HG03159 (cell line): ENCODE results near the gene MINDY3.

ENCODE experiments used
- ATAC-seq: cut with Tn5 transposase; IDR thresholded peaks from one replicate; pipeline ENCODE4 v1.9.1; 2021; ENCODE audit warnings: mild to moderate bottlenecking, moderate library complexity; ENCODE audit not compliant: unreplicated experiment

MINDY3 gene

DNA sequence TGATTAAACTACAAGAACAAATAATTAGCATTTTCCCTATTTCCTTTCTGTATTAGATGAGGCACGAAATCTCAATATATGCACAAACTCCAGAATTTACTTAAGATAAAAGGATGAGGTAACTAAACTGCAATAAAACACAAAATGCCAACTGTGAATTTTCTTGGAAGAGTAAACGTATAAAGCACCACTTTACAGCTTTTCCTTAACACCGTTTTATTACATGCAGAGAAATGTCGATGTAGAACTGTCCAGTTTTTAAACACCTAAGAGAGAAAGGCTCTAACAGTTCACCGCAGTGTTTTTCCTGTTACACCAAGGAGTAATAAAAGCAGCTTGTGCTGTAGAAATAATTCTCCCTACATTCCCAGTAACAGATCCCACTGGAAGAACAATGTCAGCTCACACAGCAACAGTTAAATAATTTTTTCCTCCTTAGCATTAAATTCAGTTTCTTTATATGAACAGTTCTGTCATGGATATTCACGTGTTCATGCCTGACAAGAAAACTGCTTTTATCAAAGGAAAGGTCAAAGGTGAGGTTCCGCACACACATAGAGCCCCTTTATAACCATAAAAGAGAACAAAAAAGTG is 52.0 kb downstream of the MINDY3 start:
- ATAC-seq: no peak

DNA sequence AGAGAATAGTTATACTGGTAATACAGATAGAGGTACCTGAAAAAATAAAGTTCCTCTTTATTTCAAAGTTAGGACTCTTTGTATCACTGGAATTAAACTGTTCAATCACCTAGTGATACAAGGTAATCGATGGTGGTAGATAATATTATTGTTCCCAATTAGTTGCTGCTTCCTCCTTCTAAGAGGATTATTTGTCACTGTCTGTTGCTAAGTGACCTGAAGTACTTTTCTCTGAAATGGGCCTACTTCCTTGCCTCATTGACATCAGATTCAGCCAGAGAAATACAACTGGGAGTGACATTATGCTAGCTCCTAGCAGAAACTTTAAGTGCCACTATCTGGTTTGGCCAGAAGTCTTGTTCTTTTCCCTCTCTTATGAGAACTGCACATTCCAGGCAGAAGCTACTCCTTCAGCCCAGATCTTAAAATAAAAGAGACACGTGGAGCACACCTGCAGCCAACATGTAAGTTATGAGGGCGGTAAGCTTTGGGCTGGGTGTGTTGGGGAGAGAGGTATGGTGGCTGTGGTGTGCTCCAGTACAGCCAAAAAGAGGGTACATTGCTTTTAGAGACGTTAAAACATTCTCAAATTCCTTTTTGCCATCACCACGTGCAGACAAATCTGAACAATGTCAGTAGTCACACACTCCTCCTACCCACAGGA is 54.8 kb downstream of the MINDY3 start:
- ATAC-seq: no peak

DNA sequence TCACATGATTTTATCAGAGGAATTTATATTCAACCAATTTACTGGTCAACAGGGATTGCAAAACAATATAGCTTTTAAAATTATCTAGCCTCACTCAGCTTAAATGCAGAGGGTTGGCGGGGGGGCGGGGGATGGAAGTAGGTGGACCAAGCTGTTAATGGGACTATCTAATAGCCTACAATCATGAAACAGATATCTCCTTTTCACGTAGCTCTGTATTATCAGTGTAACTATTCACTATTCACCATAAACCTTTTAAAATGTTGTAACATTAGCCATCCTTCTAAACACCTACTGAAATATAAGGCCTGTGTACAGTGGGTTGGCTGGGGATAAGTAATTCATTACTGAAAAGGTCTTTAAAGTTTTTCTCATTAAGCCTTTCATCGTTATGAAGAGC is 56.2 kb downstream of the MINDY3 start:
- ATAC-seq: no peak

DNA sequence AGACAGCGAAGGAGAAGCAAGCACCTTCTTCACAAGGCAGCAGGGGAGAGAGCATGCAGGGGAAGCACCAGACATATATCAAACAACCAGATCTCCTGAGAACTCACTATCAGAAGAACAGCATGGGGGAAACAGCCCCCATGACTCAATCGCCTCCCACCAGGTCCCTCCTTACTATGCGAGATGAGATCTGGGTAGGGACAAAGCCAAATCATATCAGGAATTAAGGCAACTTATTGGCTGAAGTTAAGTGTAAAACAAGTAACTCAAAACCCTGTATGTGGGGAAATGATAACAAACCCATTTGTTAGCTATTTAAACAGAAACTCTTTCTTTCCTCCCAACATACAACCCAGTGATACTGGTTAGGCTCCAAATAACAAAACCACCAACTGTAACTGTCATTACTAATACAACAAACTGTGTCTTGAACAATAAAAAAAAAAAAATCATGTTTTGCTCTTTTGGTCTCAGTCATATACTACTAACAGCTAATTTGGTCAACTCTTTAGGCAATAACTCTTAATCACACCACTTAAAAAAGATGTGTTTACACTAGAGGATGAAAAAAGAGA is 57.8 kb downstream of the MINDY3 start:
- ATAC-seq: no peak

DNA sequence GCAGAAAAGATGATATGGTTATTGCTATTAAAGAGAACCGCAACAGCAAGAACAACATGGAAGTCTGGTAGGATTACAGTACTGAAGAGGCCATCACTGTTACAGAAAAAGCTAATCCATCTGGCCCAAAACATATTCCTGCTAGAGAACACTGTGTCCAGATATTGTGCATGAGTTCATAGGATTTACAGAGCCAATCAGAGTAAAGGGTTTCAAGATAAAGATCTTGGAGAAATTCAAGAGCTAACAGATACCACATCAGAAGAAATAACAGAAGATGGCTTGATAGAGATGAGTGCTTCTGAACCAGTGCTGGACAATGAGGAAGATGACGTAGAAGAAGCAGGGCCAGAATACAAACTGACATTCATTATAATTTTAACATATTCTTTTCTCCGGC is 58.7 kb downstream of the MINDY3 start:
- ATAC-seq: no peak

DNA sequence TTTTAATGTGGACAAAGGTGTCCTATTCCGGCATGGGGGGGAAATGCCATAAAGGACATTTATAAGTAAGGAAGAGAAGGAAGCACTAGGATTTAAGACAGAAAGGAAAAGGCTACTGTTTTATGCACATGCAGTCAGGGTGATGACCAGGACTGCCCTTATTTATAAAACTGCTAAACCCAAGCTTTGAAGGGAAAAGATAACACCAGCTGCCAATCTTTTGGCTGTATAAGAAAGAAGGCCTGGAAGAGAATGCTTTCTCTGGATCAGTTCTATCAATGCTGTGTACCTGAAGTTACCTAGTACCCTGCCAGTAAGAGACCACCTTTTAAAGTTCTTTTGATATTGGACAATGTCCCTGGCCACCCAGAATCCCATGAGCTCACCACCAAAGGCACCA is 59.2 kb downstream of the MINDY3 start:
- ATAC-seq: no peak

DNA sequence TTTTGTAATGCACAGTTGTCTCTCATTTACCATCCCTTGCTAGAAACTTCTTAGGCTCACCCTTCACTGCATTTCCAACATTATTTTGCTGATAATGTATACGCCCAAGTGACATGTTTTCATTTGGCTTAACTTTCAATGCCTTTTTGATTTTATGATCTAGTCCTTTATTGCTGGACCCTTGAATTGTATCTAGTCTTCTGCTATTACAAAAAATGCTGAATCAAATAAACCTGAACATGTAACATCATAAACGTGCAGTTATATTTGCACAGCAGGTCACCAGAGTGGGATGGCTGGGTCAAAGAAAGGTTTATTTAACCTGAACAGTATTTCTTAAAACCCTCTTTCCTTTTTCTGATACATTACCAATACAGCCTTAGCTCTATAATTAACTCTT is 63.0 kb downstream of the MINDY3 start:
- ATAC-seq: no peak

DNA sequence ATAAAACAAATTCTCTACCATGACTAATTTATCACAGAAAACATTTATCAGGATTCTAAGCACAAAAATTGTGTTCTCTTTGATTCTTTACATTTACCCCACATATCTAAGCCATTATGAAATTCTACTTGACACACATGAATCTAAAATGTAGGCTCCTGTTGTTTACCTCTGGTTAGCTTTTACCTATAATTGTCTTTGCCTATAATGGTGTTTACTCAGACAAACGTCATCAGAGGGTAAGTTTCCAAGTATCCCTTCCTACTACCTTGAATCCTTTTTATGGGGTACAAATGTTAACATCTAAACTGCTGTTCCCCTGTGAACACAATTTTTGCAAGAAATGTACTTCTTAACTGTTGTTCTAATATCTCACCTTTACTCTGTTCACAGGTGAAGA is 63.5 kb downstream of the MINDY3 start:
- no peak for ATAC-seq

DNA sequence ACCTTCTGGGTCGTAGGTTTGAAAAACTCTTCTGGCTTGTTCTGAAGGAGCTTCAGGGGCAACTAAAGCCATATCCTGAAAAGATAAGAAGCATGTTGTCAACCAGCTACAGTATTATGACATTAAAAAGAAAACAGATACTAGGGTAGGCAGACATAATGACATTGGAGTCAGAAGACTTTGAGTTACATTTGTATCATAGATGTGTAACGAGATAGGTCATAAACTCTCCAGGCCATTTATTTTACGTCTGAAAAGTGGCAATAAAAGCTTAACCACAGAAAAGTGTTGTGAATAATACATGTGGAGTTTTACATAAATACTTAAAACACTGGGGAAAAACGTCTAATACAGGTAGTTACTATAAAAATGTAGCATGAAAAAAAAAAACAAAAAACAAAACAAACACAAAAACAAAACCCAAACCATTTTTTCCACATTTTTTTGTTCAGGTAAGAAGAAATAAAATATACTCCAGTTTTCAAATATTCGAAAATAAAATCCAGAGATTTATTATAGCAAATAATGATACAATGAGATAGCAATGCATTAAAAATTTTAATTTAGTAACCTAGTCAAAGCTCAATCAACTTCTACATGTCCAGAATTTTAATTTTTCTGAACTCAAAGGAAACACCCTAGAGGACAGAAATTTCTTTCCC is 64.1 kb downstream of the MINDY3 start:
- ATAC-seq: no peak

DNA sequence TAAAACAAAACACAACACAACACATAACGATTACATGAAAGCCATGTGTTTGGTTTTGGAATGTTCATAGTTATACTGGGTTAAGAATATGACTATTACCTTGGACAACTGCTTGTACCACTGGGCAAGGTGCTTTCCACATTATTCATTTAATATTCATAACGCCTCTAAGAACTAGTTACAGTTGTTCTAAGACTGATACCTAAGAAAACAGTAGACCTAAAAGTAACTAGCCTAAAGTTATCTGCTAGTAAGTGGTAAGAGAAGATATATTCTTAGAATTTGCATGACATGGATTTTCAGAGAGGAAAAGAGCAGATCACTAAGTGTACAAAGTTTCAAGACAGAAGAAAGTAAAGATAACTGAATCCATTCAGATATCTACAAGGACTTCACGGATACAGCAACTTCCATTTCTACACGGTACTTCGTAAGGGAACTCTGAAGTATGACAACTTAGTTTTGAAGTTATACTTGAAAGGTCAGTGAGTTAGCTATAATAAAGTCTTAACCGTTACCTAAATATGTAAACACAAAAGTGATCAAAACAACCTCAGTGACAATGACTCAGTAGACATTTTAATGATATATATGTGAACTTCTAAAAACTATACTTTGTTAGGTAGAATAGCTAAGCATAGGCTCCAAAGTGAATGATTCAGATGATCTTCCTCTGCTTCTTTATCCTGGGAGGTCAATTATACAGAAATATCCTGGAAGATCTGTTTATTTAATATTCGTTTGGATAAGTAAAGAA is 65.1 kb downstream of the MINDY3 start:
- no peak for ATAC-seq

DNA sequence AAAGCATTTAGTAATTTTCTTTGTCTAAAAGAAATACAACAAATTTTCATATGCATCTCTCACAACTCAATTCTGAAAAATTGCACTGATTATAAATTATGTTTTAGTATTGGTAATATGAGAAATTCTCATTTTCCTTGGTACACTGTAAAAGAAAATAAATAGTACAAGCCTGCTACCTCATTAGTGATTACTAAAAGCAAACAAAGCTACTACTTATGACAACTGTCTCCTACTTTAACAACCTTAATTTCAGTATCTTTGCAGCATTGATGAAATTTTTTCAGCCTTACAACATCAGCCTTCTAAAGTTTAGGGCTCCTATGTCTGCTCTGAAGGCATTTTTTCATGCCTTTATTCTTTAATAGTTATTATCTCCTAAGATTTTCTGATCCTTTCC is 65.7 kb downstream of the MINDY3 start:
- no peak for ATAC-seq

DNA sequence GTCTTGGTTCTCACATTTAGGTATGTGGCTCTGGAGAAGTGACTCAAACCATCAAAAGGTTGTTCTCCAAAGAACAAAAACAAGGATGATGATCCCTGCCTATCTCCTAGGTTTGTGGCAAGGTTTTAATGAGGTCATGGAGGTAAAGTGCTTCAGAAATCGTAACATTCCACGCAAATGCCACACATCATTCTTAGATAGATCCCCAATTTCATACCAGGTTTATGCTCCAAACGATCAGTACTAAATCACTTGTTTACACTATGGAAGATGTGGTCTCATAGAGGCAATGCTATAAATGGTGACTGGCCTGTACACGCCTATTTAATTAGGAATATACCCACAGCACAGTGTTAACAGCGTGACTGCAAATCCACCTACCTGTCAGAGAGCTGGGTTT is 66.6 kb downstream of the MINDY3 start:
- ATAC-seq: no peak

DNA sequence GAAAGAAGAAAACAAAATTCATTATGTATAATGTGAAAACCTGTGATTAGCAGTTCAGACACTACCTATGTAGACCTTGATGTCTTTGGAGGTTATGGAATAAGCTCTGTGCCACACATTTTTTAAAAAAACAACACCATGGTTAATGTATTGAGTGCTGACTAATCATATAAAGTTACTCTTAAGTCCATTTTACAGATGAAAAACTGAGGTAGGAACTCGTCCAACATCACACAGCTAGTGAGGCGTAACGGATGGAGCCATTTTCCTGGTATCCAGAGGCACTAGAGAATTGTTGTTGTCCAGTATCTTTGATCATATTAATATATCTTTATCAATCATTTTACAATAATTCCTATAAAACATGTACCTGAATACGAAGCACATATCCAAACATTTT is 67.5 kb downstream of the MINDY3 start:
- no peak for ATAC-seq

DNA sequence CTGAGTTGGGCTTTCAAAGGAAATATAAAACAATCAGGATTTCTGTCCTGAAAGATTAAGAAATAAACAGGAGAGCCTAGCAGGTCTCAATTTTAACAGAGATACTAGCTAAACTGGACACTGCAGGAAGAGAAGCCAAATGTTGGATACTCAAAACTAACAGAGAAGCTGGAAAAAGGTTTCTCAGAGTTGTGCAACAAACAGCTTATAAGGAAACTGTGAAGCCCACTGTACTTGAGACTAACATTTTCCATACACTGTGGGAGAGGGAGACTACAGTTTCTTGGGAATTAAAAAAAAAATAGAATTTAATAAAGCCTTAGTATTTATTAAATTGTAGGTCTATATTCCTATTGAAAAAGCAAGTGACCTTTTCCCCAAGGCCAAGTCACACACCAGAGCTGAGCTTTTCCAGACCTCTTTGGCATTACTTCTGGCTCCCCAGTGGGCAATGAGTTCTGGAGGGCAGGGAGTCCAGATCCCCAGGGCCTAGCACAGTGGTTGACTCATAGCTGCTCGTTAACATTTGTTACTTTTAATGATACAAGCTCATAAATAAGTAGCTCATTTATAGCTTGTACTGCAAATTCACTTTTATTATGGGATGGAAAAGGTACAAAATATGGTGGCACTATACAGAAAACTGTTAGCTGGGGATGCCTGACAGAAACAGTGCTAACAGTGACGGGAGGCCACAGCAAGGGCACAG is 68.3 kb downstream of the MINDY3 start:
- ATAC-seq: no peak

DNA sequence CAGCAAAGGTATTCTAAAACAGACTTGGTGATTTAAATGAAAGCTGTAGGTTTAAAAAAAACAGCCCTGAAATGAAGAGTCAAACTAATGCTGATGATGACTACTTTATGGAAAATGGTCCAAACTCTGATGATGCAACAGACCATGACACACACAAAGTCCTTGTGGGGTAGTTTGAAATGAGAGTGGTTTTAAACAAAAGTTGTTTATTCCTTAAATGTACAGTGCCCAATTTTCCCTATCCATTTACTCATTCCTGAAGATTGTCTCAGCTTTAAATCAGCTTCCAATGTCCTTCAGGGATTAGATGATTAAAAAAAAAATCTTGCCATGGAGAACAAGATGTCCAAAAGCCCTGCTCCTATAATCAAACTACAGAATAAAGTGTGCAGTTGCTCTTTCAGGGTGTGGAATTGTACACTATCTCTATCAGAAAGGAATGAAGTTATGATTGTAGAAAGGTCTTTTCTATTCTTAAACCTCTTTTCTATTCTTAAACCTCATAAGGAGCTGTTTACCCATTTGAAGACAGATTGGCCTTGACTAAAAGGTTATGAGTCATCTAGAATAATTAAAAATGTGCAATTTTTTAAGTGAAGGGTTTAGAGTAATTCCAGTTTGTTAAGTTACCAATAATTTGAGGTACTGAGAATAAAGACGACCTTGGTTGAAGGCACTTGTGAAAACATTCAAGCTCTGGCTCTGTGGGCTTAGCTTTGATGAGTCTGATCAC is 70.3 kb downstream of the MINDY3 start:
- ATAC-seq: no peak

DNA sequence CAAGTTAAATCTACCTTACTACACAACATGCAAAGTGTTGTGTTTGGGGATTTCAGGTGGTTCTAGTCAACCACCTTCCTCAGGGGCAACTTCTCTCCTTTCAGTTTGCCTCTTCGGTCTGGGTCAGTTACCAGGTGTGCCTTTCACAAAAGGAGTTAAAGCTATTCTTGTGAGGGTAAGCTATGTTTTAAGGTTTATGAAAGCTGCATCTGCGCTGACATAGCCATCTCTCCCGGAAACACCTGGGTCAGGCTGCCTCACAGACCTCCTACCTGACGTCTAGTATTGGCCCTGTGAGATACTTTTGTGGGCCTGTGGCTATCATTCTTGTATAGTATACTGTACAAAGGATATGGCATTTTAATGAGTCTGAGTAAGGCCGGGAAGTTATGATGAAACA is 72.9 kb downstream of the MINDY3 start:
- no peak for ATAC-seq

DNA sequence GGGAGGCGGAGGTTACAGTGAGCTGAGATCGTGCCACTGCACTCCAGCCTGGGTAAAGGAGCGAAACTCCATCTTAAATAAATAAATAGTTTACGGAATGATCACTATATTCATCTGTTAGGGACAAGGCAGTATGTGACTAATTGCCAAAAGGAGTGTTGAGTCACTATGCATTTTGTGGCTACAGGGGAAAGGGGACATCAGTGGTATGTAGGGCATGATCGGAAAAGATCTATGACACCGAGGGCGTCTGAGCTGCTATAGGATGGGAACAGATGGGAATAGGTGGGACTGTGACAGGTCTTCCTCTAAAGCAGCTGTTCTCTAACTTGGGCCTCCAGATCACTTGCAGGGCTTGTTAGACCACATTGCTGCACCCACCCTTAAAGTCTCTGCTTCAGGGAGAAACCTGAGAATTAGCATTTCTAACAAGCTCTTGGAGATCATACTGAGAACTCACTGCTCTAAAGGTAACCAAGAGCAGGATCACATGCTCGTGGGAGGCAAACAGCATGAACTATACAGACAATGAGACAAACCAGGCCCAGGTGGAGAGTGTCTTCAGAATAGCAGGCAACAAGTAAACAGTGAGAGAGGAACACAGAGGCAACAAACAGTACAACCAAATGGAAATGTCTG is 75.5 kb downstream of the MINDY3 start:
- ATAC-seq: no peak

DNA sequence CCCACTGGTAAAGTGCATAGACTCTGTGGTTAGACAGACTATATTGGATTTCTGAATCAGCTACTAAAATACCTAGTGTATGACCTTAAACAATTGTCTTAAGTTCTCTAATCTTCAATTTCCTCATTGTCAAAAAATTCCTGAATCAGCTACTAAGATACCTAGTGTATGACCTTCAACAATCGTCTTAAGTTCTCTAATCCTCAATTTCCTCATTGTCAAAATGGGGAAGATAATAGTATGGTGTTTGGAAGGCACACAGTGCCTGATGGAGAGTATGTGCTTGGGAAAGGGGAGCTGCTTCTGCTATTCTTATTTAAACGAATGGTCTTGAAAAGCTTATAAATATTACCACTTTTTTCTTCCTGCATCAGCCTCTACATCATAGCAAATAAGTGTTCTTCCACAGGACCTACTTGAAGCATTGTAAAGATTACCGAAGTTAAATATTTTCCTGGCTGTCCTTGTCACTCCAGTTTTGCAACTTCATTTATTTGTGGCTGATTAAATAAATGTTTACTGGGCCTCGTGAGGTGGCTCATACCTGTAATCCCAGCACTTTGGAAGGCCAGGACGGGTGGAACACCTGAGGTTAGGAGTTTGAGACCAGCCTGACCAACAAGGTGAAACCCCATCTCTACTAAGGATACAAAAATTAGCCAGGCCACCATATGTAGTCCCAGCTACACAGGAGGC is 76.2 kb downstream of the MINDY3 start:
- ATAC-seq: no peak

DNA sequence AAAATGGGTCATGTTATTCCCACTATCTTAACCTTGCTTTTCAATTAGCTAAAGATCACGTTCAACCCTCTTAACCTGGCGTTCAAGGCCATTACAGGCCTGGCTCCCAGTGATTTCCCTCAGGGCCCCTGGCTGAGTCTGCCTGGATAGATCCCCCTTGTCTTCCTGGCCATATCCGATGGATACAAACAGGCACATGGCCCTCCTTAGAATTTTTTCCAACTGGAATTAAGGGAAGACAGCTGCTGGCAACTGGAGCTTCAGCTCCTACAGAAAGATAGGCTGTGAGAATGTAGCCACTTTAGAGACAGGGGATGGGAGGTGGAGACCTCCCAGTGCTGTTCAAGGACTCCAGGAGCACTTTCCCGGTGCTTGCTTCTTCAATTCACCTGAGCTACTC is 77.5 kb downstream of the MINDY3 start:
- no peak for ATAC-seq
